UCSD-AML1 (cell line): ENCODE results near the gene PFKFB3.
A peak's percentile ranks its signal among the peaks of the same experiment; 100 is the strongest.
"Not testable (repeated sequence)": the region's sequence is repeated elsewhere in the genome, so short reads cannot be mapped to it uniquely, and the experiment has no call there.

Experiments
- DNase-seq: peaks from one replicate; lab custom pipeline; 2025; ENCODE audit not compliant: unreplicated experiment; lab: John Stamatoyannopoulos, UW

Gene PFKFB3

DNA sequence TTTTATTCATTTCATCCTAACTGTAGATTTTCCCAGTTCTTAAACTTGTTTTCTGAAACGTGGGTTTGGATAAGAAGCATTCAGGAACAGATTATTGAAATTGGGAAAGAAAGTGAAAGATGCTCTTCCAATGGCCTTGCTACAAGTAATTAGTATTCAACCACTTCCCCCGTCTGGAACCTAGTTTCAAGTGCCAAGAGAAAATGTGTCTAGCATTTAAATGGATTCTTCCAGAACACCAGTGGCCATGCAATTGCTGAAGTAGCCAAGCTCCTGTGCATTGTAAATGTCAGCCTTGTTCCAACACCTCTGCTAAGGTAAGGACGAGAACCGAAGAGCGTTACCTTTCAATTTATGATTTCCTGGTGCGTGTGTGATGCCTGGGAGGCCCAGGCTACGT, 68.2 kb downstream of the PFKFB3 start:
- DNase-seq: no peak

DNA sequence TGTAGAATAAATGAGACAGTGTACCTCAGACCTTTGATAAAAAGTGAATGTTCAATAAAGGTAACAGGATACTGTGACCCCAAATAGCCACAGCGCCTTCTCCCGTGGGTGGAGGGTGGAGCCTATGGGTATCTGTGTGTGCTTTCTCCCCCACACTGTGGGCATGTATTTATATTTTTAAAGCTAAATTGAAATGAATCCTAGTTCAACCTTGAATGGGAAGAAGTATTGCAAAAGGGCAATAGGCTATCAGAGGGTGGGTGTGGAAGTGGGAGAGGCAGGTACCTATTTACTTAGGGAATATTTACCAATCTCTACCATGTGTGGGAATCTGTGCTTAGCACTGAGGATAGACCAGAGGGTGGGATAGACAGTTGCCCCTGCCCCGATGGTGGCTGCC, 68.9 kb downstream of the PFKFB3 start:
- DNase-seq: no peak

DNA sequence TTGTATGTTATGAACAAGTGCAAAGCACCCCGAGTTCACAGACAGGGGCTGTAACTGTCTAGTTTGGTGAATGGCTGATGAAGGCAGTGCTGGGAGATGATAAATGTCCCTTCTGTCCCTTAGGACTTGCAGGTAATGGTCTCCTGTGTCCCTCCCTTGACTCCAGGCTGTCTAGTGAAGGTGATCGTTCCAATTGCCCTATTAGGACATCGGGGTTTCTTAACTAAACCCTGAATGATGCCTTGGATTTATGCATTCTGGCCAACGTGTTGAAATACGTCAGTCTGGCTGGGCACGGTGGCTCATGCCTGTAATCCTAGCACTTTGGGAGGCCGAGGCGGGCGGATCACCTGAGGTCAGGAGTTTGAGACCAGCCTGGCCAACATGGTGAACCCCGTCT, 69.4 kb downstream of the PFKFB3 start:
- DNase-seq: no peak

DNA sequence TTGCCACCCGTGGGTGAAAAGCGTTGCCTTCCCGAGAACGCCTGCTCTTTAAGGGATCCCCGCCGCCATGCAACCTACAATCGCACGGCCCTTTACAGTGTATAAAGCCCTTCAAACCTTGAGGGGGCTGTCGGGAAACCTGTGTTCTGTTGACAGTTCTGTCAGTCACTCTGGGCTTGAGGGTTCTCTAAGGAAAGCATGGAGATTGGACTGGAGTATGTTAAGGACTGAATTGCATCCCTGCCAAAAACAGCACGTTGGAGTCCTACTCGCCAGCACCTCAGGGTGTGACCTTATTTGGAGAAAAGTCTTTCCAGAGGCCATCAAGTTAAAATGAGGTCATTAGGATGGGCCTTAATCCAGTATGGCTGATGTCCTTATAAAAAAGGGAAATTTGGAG, 70.6 kb downstream of the PFKFB3 start:
- no peak for DNase-seq

DNA sequence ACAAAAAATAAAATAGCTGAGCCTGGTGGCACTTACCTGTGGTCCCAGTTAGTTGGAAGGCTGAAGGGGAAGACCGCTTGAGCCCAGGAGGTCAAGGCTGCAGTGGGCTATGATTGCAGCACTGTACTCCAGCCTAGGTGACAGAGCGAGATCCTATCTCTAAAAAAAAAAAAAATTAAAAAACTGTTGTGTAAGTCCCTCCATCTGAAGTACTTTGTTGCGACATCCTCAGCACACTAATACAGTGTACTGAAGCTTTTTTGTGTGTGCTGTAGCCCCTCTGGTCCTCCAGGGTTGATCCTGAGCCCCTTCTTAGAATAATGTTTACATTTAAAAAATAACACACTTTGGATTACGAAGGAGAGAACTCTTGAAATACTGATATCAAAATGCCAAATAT, 71.3 kb downstream of the PFKFB3 start:
- no peak for DNase-seq

DNA sequence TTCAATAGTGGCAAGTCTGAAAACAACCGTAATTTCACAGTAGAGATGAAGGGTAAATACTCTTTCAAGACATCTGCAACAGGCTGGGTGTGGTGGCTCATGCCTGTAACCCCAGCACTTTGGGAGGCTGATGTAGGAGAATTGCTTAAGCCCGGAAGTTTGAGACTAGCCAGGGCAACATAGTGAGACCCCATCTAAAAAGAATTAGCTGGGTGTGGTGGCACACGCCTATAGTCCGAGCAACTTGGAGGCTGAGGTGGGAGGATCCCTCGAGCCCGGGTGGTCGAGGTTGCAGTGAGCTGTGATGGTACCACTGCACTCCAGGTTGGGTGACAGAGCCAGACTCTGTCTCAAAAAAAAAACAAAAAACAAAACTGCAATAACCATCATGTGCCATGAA, 71.8 kb downstream of the PFKFB3 start:
- DNase-seq: no peak

DNA sequence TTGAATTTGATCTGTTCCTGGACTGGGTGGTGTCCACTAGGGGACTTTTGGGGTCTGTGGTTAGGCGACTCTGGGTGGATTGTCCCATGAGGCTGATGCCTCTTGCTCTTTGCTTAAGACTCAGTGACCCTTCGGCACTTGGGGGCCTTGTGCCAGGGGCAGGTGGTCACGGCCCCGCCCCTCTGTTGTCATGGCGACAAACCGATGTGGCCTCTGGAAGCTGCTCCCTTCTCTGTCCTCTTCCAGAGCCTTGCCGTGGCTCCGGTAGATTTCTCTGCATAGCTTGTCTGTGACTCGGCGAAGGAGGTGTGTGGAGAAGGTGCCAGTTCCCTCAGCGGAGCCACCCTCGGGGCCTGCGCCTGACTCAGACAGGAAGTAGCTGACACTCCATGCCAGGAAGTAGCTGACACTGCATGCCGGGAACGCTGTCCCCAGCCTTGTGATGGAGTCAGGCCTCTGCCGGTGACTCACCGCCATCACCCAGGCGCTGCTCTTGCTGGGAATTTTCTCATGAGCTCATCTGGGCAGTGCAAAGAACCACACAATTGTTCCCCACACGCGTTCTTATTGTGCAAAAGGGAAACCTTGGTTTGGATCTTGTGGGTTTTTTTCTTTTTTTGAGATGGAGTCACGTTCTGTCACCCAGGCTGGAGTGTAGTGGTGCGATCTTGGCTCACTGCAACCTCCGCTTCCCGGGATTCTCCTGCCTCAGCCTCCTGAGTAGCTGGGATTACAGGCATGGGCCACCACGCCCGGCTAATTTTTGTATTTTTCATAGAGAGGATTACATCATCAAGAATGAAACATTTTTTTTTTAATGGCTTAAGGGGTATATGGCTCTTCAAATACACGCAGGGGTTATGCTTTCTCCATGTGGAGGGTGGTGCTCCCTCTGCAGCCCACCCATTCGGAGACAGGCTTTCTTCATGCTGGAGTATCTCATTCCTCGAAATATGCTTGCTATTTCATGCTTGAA, 72.6 kb downstream of the PFKFB3 start:
- DNase-seq: peak; percentile 89

DNA sequence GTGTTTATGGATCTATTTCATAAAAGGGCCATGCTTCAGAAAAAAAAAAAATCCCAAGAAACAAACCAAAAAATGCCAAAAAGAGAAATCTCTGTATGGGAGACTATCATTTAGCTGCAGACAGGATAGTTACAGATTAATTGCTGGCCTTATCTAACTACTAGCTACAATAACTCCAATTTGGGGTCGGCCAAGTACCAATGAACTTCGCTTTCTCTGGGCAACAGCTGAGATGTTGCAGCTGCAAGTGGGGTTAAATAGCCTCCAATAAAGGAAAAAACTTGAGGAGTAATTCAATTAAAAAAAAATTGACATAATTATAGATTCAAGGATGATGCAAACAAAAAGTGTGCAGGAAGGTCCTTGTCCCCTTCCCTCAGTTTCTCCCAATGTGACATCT, 73.6 kb downstream of the PFKFB3 start:
- no peak for DNase-seq

DNA sequence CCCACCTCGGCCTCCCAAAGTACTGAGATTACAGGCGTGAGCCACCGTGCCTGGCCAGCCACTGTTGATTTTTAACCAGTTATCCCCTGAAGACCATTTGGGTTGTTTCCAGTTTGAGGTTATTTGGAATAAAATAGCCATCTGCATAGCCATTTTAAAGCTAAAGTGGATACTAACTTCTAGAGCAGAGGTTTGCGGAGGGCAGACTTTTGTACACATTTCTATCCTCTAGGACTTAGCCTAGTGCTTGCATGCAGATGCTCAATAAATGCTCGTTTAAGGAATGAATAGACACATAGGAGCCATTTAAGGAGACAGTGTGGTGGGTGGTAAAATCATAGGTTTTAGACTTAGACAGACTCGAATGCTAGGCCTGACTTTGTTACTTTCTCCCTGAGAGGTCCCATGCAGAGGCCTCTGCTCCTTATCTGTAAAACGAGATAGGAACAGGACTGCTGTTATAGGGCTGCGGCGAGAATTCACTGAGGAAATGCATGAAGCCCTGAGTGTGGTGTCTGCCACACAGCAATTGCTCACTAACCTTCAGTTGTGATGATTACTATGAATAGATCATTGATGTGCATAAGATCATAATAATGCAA, 75.9 kb downstream of the PFKFB3 start:
- no peak for DNase-seq

DNA sequence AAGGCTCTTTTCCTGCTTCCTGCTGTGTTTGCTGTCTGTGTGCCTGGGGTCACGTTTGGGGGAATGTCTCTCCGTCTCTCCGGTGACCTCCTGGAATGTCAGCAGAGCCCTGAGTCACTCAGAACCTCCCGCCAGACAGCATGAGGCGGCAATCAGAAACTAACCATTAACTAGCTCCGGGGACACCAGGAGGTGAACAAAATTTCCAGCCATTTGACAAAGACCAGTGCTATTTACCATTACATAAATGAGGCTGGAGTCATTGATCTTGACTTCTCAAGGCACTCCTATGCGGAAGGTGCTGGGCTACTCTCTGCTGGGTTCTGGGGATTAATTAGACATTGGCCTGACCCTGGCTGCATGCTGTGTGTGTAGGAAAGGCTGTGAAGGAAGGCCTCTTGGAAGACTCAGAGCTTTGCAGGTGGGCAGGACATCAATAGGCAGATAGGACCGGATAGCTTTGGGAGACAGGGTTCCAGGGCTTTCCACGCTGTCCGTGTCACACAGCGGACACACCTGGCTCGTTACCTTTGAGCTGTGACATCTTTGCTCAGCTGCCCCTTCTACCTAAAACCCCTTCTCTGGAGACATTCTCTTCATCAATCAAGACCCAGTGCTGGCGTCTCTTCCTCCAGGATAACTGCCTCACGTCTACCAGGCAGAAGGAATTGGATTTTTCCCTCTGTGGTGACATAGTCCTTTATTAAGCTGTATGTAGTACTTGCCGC, 77.0 kb downstream of the PFKFB3 start:
- DNase-seq: no peak

DNA sequence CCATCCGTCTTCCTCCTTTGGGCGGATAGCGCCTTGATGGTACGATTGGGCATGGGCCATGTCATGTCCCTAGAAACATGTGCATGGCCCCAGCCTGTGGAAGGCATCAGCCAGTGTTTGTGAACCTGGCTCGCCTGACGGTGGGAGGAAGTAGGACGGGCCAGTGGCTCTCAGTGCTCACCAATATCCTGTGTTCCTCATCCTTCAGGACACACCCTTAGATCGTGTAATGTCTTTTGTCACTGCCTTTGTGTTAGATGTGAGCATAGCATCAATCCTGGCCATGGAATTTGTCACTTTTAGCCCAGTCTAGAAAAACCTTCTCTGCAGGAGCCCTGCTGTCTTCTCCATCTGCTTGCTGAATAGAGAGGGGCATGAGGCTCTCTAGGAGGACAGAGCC, 77.6 kb downstream of the PFKFB3 start:
- no peak for DNase-seq

DNA sequence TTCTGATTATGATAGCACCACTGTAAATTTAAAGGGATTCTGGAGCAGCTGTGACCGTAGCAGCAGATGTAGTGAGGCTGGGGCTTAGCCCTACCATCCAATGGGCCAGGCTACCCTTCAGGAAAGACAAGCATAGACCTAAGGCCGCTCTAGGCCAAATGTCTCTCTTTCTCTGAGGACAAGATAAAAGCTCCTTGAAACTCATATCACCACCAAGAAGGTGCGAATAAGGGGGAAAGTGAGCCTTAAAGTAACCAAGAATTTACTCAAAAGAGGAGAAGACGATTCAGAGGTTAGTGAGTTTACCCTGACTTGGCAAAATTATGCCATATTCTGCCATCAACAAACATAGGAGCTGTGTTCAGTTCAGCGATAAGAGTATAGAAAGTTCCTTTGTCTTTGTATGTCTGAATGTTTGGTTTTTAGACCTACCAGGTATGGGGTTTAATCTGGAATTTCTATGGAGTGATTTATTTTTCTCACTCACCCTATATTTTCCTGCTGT, 79.8 kb downstream of the PFKFB3 start:
- no peak for DNase-seq

DNA sequence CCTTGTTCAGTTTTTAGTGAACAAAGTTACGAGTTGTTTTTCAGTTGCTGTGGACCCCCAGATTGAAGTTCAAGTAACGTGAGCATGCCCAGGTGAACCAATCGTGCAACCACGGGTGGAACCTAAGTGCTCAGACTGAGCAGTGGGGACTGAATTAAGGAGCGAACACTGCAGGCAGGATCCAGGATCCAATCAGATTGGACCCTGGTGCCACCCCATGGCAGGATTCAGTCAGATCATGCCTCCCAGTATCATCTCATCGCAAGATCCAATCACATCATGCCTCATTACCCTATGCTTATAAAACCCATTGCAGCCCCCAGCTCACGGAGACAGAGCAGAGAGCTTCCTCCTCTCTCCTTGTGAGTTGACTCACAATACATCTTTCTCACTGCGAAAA, 80.9 kb downstream of the PFKFB3 start:
- no peak for DNase-seq

DNA sequence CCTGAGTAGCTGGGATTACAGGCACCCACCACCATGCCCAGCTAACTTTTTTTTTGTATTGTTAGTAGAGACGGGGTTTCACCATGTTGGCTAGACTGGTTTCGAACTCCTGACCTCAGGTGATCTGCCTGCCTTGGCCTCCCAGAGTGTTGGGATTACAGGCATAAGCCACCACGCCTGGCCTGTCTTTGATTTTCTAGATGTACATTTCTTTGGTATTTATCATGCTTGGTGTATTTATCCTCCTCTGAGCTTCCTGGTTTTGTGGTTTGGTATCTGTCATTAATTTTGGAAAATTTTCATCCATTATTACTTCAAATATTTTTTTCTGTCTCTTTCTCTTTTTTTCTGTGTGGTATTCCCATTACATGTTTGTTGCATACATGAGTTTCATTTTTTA, 87.9 kb downstream of the PFKFB3 start:
- DNase-seq: not testable (repeated sequence)

DNA sequence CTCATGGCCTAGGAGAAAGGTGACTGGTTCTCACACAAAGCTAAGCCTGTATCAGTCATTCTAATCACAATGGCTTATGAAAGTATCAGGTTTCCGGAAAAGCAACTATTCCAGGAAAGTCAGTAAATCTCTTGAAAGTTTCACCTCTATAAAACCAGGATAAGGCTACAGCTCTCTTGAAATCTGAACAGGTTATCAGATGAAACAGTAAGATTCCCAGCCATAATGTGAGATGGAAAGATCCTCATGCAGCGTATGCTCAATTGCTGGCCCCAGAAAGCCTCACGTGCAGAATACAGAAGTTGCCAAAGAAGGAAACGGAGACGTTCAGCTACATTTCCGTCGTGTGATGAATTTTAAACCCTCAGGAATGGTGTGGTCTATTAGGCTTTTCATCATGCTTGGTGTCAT, 90.0 kb downstream of the PFKFB3 start:
- DNase-seq: no peak

DNA sequence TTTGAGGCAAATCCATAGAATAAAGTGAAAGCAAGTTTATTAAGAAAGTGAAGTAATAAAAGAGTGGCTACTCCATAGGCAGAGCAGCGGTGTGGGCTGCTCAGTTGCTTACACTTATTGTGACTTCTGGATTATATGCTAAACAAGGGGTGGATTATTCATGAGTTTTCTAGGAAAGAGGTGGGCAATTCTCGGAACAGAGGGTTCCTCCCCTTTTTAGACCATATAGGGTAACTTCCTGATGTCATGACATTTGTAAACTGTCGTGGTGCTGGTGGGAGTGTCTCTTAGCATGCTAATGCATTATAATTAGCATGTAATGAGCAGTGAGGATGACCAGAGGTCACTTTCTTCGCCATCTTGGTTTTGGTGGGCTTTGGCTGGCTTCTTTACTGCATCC, 93.7 kb downstream of the PFKFB3 start:
- not testable (repeated sequence) for DNase-seq

DNA sequence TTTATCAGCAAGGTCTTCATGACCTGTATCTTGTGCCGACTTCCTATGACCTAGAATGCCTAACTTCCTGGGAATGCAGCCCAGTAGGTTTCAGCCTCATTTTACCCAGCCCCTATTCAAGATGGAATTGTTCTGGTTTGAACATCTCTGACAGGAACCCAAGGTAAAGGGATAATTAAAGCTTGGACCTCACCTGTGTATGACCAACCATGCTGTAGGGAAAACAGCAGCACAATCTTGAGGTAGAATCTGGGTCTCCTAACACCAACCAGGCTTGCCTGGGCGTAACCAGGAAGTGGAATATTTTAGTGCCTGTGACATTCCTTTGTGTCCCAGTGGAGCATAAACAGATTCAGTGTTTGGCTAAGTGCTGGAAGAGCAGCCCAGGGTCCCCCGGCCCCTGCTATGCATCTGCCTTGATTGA, 94.1 kb downstream of the PFKFB3 start:
- no peak for DNase-seq

DNA sequence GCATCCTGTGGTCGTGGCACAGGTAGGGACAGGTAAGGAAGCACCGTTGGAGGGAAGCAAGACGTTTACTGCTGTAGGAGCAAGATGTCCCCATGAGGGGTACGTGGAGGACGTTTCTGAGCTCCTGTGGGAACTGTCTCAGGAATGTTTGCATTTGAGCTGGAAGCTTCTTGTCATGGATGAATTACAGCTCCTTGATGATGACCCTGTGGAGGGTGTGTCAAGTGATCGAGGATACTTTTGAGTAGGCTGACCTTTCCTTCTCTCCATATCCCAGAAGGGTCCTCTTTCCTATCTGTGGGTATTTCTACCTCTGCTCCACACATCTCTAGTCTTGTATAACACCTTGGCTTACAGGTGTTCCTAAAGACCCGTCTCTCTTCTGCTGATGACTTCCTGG, 94.8 kb downstream of the PFKFB3 start:
- no peak for DNase-seq

DNA sequence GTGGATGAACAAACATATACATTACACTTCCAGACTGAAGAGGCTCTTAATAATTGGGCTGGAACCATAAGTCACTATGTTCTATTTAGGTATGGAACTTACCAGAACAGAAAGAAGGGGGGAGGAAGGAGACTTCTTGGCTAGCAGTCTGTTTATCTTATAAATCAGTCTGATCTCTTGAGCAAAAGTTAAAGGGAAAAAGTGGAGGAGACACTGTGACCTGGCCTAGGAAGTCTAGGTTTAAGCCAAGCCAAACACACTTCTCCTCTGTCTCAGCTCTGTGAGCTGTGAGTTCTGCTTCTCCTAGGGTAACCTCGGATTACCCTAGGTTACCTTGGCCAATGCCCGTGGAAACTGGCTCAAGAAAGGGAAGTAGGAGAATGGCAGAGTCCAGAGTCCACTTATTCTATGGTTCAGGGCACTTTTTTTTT, 95.2 kb downstream of the PFKFB3 start:
- no peak for DNase-seq

DNA sequence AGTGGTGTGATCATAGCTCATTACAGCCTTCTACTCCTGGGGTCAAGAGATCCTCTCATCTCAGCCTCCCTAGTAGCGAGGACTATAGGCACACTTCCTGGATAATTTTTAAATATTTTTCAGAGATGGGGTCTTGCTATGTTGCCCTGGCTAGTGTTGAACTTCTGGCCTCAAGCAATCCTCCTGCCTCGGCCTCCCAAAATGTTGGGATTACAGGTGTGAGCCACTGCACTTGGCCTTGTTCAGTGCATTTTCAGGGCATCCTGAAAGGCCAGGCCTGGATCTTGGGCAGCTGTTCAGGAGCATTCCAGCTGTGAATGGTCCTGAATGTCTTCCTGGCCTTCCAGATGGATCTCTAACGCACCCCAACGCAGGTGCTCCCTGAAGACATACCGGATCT, 95.7 kb downstream of the PFKFB3 start:
- DNase-seq: no peak

DNA sequence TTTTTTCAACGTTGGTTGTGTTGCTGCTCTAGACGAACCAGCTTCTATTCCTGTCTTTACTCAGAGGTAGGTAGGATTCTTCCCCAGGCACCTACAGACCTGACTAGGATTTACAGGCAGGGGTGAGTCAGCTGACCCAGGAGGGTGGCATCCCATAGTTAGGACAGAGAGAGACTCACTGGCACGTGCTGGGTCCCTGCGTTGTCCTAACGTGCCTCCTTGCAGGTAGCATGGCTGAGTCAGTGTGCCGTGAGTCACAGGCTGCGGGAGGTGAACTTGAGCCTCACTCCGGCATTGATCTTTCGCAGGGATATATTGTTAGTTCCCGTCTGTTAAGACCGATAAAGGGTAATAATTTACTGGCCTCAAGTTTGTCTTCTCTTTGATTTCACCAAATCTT, 96.5 kb downstream of the PFKFB3 start:
- DNase-seq: no peak

DNA sequence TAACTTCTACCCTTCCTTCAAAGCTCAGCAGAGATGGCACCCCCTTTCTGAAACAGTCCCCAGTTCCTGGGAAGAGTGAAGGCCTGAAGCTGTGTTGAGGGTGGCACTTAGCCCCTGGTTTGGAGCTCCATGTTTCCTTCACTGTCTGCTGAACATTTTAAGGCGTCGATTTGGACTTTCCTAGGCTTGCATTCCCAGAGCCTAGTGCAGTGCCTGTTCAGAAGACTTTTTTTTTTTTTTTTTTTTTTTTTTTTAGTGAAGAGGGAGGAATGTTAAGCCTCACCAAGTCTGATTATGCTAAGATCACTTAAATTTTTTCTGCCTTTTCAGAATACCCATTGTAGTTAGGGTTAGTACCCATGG, 97.0 kb downstream of the PFKFB3 start:
- no peak for DNase-seq
